Neural cell (in vitro differentiated cells): Measurements from ENCODE around the gene TRMT44. TPM values are rescaled to one million over a fixed set of nuclear protein-coding genes. Genes with fewer than 3 reads are reported as not detected.

Experiments used
- H2AFZ ChIP-seq: fragments of 200-600, 300-800 bp; sonication (generic), shearing (Covaris generic); 2 replicates; pipeline ENCODE4 v1.6.0; 2014; ENCODE audit warnings: low read depth, mild to moderate bottlenecking, antibody characterized with exemption, low read length, moderate library complexity
- H3F3A ChIP-seq: fragments of 200-600 bp; shearing (Covaris generic); 2 replicates; pipeline ENCODE4 v1.6.1; 2016; ENCODE audit warnings: mild to moderate bottlenecking, moderate library complexity, mixed read lengths, antibody characterized with exemption, low read length; ENCODE audit not compliant: insufficient read depth, poor library complexity, severe bottlenecking
- H3K27ac ChIP-seq: fragments of 200-600, 300-800 bp; sonication (generic), shearing (Covaris generic); 2 replicates; pipeline ENCODE4 v1.5.1; 2014; ENCODE audit warnings: mild to moderate bottlenecking, low read length, moderate library complexity
- H3K27me3 ChIP-seq: fragments of 300-800, 200-600 bp; sonication (generic), shearing (Covaris generic); 2 replicates; pipeline ENCODE4 v1.6.0; 2014; ENCODE audit warnings: mild to moderate bottlenecking, low read depth, low read length, moderate library complexity; ENCODE audit not compliant: insufficient read depth
- H3K36me3 ChIP-seq: fragments of 300-800, 200-600 bp; sonication (generic), shearing (Covaris generic); 2 replicates; pipeline ENCODE4 v1.5.1; 2014; ENCODE audit warnings: mild to moderate bottlenecking, antibody characterized with exemption, low read length, moderate library complexity; ENCODE audit not compliant: insufficient read depth
- H3K4me2 ChIP-seq: fragments of 300-800, 200-600 bp; sonication (generic), shearing (Covaris generic); 2 replicates; pipeline ENCODE4 v1.6.0; 2014; ENCODE audit warnings: mild to moderate bottlenecking, low read length
- H3K4me3 ChIP-seq: fragments of 300-800, 200-600 bp; sonication (generic), shearing (Covaris generic); 2 replicates; pipeline ENCODE4 v1.5.1; 2014; ENCODE audit warnings: mild to moderate bottlenecking, low read length, moderate library complexity
- H3K79me2 ChIP-seq: fragments of 200-600 bp; shearing (Covaris generic); replicated peaks from 2 replicates; pipeline ENCODE4 v1.6.0; 2014; ENCODE audit warnings: mild to moderate bottlenecking, low read length, moderate library complexity; ENCODE audit not compliant: insufficient read depth
- H3K9ac ChIP-seq: fragments of 300-800, 200-600 bp; sonication (generic), shearing (Covaris generic); 2 replicates; pipeline ENCODE4 v1.6.1; 2016; ENCODE audit warnings: mild to moderate bottlenecking, low read length, mixed read lengths
- H3K9me2 ChIP-seq: fragments of 200-600 bp; shearing (Covaris generic); 2 replicates; pipeline ENCODE4 v1.6.1; 2016; ENCODE audit warnings: mild to moderate bottlenecking, low read length, mixed read lengths; ENCODE audit not compliant: insufficient read depth
- H3K9me3 ChIP-seq: fragments of 200-600, 300-800 bp; sonication (generic), shearing (Covaris generic); 2 replicates; pipeline ENCODE4 v1.6.1; 2016; ENCODE audit warnings: mild to moderate bottlenecking, mixed run types, low read length, moderate library complexity, mixed read lengths
- H4K20me1 ChIP-seq: fragments of 200-600 bp; shearing (Covaris generic); 2 replicates; pipeline ENCODE4 v1.6.1; 2016; ENCODE audit warnings: mild to moderate bottlenecking, mixed run types; ENCODE audit not compliant: insufficient read depth
- EP300 ChIP-seq: fragments of 450-650 bp; conservative IDR thresholded peaks from 2 replicates; pipeline ENCODE4 v1.6.1; 2014; ENCODE audit warnings: antibody characterized with exemption, mild to moderate bottlenecking, moderate library complexity; ENCODE audit not compliant: poor library complexity, severe bottlenecking
- EZH2 ChIP-seq: fragments of 200-600, 300-800 bp; shearing (Covaris generic), sonication (generic); IDR thresholded peaks from 2 replicates; pipeline ENCODE4 v1.6.1; 2014; ENCODE audit warnings: antibody characterized with exemption, low read length, borderline replicate concordance, mild to moderate bottlenecking; ENCODE audit not compliant: insufficient read depth, poor library complexity, severe bottlenecking
- MXI1 ChIP-seq: fragments of 450-650 bp; conservative IDR thresholded peaks from 2 replicates; pipeline ENCODE4 v1.6.1; 2014; ENCODE audit warnings: antibody characterized with exemption, mild to moderate bottlenecking; ENCODE audit not compliant: poor library complexity, severe bottlenecking
- POLR2AphosphoS5 ChIP-seq: IDR thresholded peaks from 2 replicates; pipeline ENCODE4 v1.6.1; 2012
- RAD21 ChIP-seq: fragments of 450-650 bp; conservative IDR thresholded peaks from 2 replicates; pipeline ENCODE4 v1.6.1; 2014; ENCODE audit warnings: antibody characterized with exemption, mild to moderate bottlenecking, moderate library complexity
- SMC3 ChIP-seq: fragments of 450-650 bp; conservative IDR thresholded peaks from 2 replicates; pipeline ENCODE4 v1.6.1; 2014; ENCODE audit warnings: antibody characterized with exemption, mild to moderate bottlenecking, moderate library complexity; ENCODE audit not compliant: poor library complexity
- TAF1 ChIP-seq: IDR thresholded peaks from 2 replicates; pipeline ENCODE4 v1.6.1; 2012; ENCODE audit warnings: low read depth
- polyA plus RNA-seq: library from polyadenylated mRNA; depleted of rRNA; stranded (reverse); fragments of >200 nt; gene quantifications from 2 replicates; pipeline ENCODE4 v1.2.3, GENCODE V29; 2014
- TF ChIP-seq, protein P1 (sequence below): fragments of 450-650 bp; IDR thresholded peaks from 2 replicates; pipeline ENCODE4 v1.5.1; 2014; ENCODE audit warnings: antibody characterized with exemption, mild to moderate bottlenecking, moderate library complexity; ENCODE audit not compliant: poor library complexity, severe bottlenecking
- TF ChIP-seq, protein P2 (sequence below): IDR thresholded peaks from 2 replicates; pipeline ENCODE4 v1.6.1; 2012; ENCODE audit warnings: borderline replicate concordance

The TRMT44 gene
- polyA plus RNA-seq, 1 donor from 2014 or later, result 20.6 TPM

DNA sequence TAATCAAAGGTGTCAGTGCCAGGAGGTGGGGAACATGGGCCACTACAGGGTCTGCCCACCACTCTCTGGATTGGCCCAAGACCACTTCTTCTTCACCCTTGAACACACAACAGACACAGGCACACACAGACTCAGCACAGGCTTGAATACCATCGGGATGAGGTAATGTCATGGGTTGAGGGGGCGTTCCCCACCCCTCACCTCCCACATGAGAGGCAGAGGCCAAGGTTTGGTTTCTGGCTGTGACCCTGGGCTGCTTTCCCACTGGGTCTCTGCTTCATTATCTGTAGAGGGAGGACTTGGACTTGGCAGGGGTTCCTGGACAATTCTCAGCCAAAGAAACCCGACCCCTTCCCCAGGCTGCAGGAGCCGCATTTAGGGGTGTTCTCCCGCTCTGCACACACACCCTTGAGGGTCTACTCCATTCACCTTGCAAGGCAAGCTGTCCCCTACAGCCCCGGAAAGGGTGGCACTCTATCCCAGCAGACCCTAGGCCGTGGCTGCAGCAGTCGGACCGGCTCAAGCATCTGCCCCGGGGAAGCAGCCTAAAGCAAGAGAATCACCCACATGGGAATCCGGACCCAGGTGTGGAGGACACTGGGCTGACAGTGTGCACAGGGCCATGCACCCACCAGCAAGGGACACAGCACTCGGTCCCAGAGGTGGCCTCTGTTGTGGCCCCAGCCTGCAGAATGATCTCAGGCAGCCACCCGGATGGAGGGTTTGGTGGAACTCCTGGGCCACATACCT is 62.4 kb downstream of the TRMT44 start:
- Histone ChIP-seq H3K27ac (no peak overlapping the region), H3K9ac (no peak overlapping the region), H3K36me3 (no peaks in the 10 kb centered on the region), H4K20me1 (no peaks in the 10 kb centered on the region), H3K4me3 (no peak overlapping the region), H2AFZ (no peak overlapping the region), H3K9me3 (no peaks in the 10 kb centered on the region), H3K27me3 (no peaks in the 10 kb centered on the region), H3F3A (no peaks in the 10 kb centered on the region), H3K4me2 (no peak overlapping the region), H3K9me2 (no peaks in the 10 kb centered on the region), H3K79me2 (no peaks in the 10 kb centered on the region)
- TF ChIP-seq MXI1 (no peak), TAF1 (no peak), SMC3 (no peak), POLR2AphosphoS5 (no peak), EZH2 (no peak), RAD21 (no peak), EP300 (no peak)
- TF ChIP-seq, protein P1, sequence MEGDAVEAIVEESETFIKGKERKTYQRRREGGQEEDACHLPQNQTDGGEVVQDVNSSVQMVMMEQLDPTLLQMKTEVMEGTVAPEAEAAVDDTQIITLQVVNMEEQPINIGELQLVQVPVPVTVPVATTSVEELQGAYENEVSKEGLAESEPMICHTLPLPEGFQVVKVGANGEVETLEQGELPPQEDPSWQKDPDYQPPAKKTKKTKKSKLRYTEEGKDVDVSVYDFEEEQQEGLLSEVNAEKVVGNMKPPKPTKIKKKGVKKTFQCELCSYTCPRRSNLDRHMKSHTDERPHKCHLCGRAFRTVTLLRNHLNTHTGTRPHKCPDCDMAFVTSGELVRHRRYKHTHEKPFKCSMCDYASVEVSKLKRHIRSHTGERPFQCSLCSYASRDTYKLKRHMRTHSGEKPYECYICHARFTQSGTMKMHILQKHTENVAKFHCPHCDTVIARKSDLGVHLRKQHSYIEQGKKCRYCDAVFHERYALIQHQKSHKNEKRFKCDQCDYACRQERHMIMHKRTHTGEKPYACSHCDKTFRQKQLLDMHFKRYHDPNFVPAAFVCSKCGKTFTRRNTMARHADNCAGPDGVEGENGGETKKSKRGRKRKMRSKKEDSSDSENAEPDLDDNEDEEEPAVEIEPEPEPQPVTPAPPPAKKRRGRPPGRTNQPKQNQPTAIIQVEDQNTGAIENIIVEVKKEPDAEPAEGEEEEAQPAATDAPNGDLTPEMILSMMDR, result no peak
- TF ChIP-seq, protein P2, sequence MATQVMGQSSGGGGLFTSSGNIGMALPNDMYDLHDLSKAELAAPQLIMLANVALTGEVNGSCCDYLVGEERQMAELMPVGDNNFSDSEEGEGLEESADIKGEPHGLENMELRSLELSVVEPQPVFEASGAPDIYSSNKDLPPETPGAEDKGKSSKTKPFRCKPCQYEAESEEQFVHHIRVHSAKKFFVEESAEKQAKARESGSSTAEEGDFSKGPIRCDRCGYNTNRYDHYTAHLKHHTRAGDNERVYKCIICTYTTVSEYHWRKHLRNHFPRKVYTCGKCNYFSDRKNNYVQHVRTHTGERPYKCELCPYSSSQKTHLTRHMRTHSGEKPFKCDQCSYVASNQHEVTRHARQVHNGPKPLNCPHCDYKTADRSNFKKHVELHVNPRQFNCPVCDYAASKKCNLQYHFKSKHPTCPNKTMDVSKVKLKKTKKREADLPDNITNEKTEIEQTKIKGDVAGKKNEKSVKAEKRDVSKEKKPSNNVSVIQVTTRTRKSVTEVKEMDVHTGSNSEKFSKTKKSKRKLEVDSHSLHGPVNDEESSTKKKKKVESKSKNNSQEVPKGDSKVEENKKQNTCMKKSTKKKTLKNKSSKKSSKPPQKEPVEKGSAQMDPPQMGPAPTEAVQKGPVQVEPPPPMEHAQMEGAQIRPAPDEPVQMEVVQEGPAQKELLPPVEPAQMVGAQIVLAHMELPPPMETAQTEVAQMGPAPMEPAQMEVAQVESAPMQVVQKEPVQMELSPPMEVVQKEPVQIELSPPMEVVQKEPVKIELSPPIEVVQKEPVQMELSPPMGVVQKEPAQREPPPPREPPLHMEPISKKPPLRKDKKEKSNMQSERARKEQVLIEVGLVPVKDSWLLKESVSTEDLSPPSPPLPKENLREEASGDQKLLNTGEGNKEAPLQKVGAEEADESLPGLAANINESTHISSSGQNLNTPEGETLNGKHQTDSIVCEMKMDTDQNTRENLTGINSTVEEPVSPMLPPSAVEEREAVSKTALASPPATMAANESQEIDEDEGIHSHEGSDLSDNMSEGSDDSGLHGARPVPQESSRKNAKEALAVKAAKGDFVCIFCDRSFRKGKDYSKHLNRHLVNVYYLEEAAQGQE, result no peak

DNA sequence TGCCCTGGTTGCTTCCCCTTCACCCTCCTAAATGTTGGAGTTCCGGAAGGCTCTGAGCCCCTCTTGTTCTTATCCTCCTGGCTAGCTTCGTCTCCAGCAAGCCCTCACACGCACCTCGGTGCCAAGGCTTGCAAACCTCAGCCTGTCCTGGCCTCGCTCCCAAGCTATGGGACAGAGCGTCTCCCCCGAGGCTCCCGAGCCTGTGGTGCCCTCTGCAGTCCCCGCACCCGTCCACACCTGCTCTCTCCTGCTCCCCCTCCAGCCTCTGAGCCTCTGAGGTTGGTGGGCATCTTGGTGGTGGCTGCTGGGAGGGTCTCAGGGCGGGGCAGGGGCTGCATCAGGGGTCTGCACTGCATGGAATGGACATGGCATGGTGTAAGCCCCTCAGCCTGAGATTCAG is 63.2 kb downstream of the TRMT44 start:
- Histone ChIP-seq H3K36me3 (no peaks in the 10 kb centered on the region), H4K20me1 (no peaks in the 10 kb centered on the region), H3K9me3 (no peaks in the 10 kb centered on the region), H3K9me2 (no peaks in the 10 kb centered on the region), H3K9ac (no peak overlapping the region), H3K27ac (no peak overlapping the region), H3K4me3 (no peak overlapping the region), H3F3A (no peaks in the 10 kb centered on the region), H3K27me3 (no peaks in the 10 kb centered on the region), H3K79me2 (no peaks in the 10 kb centered on the region), H3K4me2 (no peak overlapping the region), H2AFZ (no peak overlapping the region)
- TF ChIP-seq EZH2 (no peak), POLR2AphosphoS5 (no peak), EP300 (no peak), SMC3 (no peak), TAF1 (no peak), RAD21 (no peak)
- TF ChIP-seq, protein P1, result no peak
